HepG2 (cell line): ENCODE data around the gene IDH3G.

Experiments used
- TOE1 ChIP-seq: sonication (generic); formaldehyde crosslinking; IDR thresholded peaks from 2 replicates; pipeline ENCODE4 v1.4.0; 2020; ENCODE audit warnings: mild to moderate bottlenecking, missing genetic modification reagents
- TF ChIP-seq, protein P1 (sequence below): sonication (generic); formaldehyde crosslinking; IDR thresholded peaks from 2 replicates; pipeline ENCODE4 v1.4.0; 2020; ENCODE audit warnings: mild to moderate bottlenecking, missing genetic modification reagents
- TF ChIP-seq, protein P2 (sequence below): sonication (generic); formaldehyde crosslinking; IDR thresholded peaks from 2 replicates; pipeline ENCODE4 v1.5.0; 2020; ENCODE audit warnings: missing genetic modification reagents
- TF ChIP-seq, protein P3 (sequence below): sonication (generic); formaldehyde crosslinking; IDR thresholded peaks from 2 replicates; pipeline ENCODE4 v1.4.0; 2020; ENCODE audit warnings: missing genetic modification reagents
- TF ChIP-seq, protein P4 (sequence below): sonication (generic); formaldehyde crosslinking; IDR thresholded peaks from 2 replicates; pipeline ENCODE4 v1.5.0; 2020; ENCODE audit warnings: mild to moderate bottlenecking, missing genetic modification reagents, moderate library complexity
- TF ChIP-seq, protein P5 (sequence below): sonication (generic); formaldehyde crosslinking; IDR thresholded peaks from 2 replicates; pipeline ENCODE4 v1.5.0; 2020; ENCODE audit warnings: missing genetic modification reagents

DNA sequence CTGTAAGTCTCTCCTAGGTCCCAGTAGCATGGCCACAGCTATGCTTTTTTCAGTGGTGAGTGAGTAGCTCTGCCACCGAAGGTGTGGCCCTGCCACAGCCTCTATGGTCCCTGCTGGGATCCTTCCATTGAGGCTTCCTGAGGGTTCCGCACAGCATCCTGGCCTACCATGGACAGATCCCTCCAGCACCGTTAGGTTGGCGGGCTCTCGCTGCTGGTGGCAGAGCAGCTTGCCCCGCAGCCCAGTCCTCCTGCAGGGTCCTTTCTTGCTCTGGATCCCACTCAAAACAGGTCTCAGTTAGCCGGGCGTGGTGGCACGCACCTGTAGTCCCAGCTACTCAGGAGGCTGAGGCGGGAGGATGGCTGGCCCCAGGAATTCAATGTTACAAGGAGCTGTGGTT lies 38.6 kb upstream of the IDH3G start:
- TF ChIP-seq, protein P1, sequence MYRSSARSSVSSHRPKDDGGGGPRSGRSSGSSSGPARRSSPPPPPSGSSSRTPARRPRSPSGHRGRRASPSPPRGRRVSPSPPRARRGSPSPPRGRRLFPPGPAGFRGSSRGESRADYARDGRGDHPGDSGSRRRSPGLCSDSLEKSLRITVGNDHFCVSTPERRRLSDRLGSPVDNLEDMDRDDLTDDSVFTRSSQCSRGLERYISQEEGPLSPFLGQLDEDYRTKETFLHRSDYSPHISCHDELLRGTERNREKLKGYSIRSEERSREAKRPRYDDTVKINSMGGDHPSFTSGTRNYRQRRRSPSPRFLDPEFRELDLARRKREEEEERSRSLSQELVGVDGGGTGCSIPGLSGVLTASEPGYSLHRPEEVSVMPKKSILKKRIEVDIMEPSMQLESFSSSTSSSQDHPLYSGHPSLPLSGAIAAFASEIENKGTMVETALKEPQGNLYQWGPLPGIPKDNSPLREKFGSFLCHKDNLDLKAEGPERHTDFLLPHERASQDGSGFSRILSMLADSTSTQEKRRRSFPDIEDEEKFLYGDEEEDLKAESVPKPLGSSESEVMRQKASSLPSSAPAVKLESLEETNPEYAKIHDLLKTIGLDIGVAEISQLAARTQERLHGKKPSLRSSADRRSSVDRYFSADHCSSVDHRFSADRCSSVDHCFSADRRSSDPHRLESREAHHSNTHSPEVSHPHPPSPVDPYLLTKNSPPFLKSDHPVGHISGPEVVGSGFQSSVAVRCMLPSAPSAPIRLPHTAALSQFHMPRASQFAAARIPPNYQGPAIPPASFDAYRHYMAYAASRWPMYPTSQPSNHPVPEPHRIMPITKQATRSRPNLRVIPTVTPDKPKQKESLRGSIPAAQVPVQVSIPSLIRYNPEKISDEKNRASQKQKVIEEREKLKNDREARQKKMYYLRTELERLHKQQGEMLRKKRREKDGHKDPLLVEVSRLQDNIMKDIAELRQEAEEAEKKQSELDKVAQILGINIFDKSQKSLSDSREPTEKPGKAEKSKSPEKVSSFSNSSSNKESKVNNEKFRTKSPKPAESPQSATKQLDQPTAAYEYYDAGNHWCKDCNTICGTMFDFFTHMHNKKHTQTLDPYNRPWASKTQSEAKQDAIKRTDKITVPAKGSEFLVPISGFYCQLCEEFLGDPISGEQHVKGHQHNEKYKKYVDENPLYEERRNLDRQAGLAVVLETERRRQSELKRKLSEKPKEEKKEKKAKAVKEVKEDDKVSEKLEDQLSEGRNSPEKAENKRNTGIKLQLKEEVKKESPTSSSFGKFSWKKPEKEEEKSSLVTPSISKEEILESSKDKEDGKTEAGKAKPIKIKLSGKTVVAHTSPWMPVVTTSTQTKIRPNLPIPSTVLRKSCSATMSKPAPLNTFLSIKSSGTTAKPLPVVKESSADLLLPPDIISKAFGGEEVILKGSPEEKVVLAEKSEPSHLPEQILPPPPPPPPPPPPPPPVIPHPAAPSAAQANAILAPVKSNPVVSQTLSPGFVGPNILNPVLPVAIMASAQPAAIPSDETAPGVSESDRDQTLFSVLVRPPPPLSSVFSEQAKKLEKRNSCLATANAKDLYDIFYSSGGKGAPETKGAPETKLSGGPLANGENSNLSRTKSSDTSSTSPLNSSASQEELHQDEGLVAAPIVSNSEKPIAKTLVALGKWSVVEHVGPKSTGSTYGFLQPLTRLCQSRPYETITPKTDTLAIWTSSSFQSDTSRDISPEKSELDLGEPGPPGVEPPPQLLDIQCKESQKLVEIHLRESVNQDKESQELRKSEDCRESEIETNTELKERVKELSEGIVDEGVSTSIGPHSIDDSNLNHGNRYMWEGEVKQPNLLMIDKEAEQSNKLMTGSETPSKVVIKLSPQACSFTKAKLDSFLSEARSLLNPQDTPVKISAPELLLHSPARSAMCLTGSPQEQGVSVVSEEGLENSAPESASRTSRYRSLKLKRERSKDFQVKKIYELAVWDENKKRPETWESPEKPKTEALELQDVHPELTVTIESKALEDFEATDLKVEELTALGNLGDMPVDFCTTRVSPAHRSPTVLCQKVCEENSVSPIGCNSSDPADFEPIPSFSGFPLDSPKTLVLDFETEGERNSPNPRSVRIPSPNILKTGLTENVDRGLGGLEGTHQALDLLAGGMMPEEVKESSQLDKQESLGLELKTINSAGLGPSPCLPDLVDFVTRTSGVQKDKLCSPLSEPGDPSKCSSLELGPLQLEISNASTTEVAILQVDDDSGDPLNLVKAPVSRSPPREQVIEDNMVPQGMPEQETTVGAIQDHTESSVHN (CRISPR knock-in tag) = no peak
- no peak for TF ChIP-seq TOE1 (CRISPR knock-in tag)
- TF ChIP-seq, protein P2, sequence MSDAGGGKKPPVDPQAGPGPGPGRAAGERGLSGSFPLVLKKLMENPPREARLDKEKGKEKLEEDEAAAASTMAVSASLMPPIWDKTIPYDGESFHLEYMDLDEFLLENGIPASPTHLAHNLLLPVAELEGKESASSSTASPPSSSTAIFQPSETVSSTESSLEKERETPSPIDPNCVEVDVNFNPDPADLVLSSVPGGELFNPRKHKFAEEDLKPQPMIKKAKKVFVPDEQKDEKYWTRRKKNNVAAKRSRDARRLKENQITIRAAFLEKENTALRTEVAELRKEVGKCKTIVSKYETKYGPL = no peak
- TF ChIP-seq, protein P3, sequence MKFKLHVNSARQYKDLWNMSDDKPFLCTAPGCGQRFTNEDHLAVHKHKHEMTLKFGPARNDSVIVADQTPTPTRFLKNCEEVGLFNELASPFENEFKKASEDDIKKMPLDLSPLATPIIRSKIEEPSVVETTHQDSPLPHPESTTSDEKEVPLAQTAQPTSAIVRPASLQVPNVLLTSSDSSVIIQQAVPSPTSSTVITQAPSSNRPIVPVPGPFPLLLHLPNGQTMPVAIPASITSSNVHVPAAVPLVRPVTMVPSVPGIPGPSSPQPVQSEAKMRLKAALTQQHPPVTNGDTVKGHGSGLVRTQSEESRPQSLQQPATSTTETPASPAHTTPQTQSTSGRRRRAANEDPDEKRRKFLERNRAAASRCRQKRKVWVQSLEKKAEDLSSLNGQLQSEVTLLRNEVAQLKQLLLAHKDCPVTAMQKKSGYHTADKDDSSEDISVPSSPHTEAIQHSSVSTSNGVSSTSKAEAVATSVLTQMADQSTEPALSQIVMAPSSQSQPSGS (CRISPR knock-in tag) = no peak
- TF ChIP-seq, protein P4, sequence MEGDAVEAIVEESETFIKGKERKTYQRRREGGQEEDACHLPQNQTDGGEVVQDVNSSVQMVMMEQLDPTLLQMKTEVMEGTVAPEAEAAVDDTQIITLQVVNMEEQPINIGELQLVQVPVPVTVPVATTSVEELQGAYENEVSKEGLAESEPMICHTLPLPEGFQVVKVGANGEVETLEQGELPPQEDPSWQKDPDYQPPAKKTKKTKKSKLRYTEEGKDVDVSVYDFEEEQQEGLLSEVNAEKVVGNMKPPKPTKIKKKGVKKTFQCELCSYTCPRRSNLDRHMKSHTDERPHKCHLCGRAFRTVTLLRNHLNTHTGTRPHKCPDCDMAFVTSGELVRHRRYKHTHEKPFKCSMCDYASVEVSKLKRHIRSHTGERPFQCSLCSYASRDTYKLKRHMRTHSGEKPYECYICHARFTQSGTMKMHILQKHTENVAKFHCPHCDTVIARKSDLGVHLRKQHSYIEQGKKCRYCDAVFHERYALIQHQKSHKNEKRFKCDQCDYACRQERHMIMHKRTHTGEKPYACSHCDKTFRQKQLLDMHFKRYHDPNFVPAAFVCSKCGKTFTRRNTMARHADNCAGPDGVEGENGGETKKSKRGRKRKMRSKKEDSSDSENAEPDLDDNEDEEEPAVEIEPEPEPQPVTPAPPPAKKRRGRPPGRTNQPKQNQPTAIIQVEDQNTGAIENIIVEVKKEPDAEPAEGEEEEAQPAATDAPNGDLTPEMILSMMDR (CRISPR knock-in tag) = no peak
- TF ChIP-seq, protein P5, sequence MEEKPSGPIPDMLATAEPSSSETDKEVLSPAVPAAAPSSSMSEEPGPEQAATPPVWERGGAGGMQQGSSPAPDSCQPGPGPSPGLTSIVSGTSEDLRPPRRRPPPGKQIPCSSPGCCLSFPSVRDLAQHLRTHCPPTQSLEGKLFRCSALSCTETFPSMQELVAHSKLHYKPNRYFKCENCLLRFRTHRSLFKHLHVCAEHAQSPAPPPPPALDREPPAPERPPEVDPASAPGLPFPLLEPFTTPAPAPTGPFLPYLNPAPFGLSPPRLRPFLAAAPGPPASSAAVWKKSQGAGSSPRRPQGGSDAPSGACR (CRISPR knock-in tag) = no peak
